Renal cortex interstitium (tissue), 15 donors: ENCODE data around the gene NUBPL. TPM values are rescaled to one million over a fixed set of nuclear protein-coding genes. Genes with fewer than 3 reads are reported as not detected.

Experiments
- DNase-seq, 11 donors: peaks; one replicate each; pipeline ENCODE4 v3.0.0-alpha.2; 2013; ENCODE audit warnings: low read depth in 9 of 11, low spot score in 4 of 11; ENCODE audit errors: extremely low read depth in 1 of 11
- long read RNA-seq, 16 experiments: transcript quantifications; one replicate each; lab custom pipeline, GENCODE V29; 2026
- polyA plus RNA-seq, 3 donors: library from polyadenylated mRNA; unstranded; fragments of 120-200 nt; gene quantifications; one replicate each; pipeline ENCODE4 v1.2.1, GENCODE V29; 2013; ENCODE audit not compliant: insufficient read length in 3 of 3

NUBPL gene
- 10 to 100 TPM; 14.3 to 18.5 (median 16.0) TPM for polyA plus RNA-seq
- long read RNA-seq, donor 1, full-length matches to known transcripts: 5 of 5 reads
- long read RNA-seq, donor 1, partial matches to known transcripts: 0 of 5 reads
- long read RNA-seq, donor 1, other reads (novel, unspliced or antisense): 0 of 5 reads
- long read RNA-seq, donor 2, partial matches to known transcripts: 0 of 4 reads
- long read RNA-seq, donor 2, other reads (novel, unspliced or antisense): 0 of 4 reads
- long read RNA-seq, donor 3, full-length matches to known transcripts: 12 of 12 reads
- long read RNA-seq, donor 3, partial matches to known transcripts: 0 of 12 reads
- long read RNA-seq, donor 3, other reads (novel, unspliced or antisense): 0 of 12 reads
- long read RNA-seq, donor 4, full-length matches to known transcripts: 10 of 10 reads
- long read RNA-seq, donor 4, partial matches to known transcripts: 0 of 10 reads
- long read RNA-seq, donor 4, other reads (novel, unspliced or antisense): 0 of 10 reads
- long read RNA-seq, donor 5: 0 reads
- long read RNA-seq, donor 6, full-length matches to known transcripts: 4 of 4 reads
- long read RNA-seq, donor 6, partial matches to known transcripts: 0 of 4 reads
- long read RNA-seq, donor 6, other reads (novel, unspliced or antisense): 0 of 4 reads
- long read RNA-seq, donor 7, full-length matches to known transcripts: 7 of 7 reads
- long read RNA-seq, donor 7, partial matches to known transcripts: 0 of 7 reads
- long read RNA-seq, donor 7, other reads (novel, unspliced or antisense): 0 of 7 reads
- long read RNA-seq, donor 8: 0 reads
- long read RNA-seq, donor 9, full-length matches to known transcripts: 3 of 3 reads
- long read RNA-seq, donor 9, partial matches to known transcripts: 0 of 3 reads
- long read RNA-seq, donor 9, other reads (novel, unspliced or antisense): 0 of 3 reads
- long read RNA-seq, donor 10, full-length matches to known transcripts: 7 of 7 reads
- long read RNA-seq, donor 10, partial matches to known transcripts: 0 of 7 reads
- long read RNA-seq, donor 10, other reads (novel, unspliced or antisense): 0 of 7 reads
- long read RNA-seq, donor 11, full-length matches to known transcripts: 7 of 7 reads
- long read RNA-seq, donor 11, partial matches to known transcripts: 0 of 7 reads
- long read RNA-seq, donor 11, other reads (novel, unspliced or antisense): 0 of 7 reads
- long read RNA-seq, donor 12, full-length matches to known transcripts: 1 of 1 reads
- long read RNA-seq, donor 12, partial matches to known transcripts: 0 of 1 reads
- long read RNA-seq, donor 12, other reads (novel, unspliced or antisense): 0 of 1 reads
- long read RNA-seq, donor 13: 0 reads
- long read RNA-seq, donor 14, full-length matches to known transcripts: 8 of 8 reads
- long read RNA-seq, donor 14, partial matches to known transcripts: 0 of 8 reads
- long read RNA-seq, donor 14, other reads (novel, unspliced or antisense): 0 of 8 reads
- long read RNA-seq, donor 15, full-length matches to known transcripts: 3 of 3 reads
- long read RNA-seq, donor 15, partial matches to known transcripts: 0 of 3 reads
- long read RNA-seq, donor 15, other reads (novel, unspliced or antisense): 0 of 3 reads
- long read RNA-seq, donor 16, full-length matches to known transcripts: 28 of 28 reads
- long read RNA-seq, donor 16, partial matches to known transcripts: 0 of 28 reads
- long read RNA-seq, donor 16, other reads (novel, unspliced or antisense): 0 of 28 reads

GRCh38 chr14:31561155-31561846 is at the start of gene NUBPL:
TSS of gene NUBPL (plus strand) at chr14:31561404. CDS start at chr14:31561440, 36 bp downstream.
- peak; percentile 93 to 98 (median 95) for DNase-seq

GRCh38 chr14:31527087-31527486 is 34.1 kb upstream of the NUBPL start:
- no peak for DNase-seq

DNA sequence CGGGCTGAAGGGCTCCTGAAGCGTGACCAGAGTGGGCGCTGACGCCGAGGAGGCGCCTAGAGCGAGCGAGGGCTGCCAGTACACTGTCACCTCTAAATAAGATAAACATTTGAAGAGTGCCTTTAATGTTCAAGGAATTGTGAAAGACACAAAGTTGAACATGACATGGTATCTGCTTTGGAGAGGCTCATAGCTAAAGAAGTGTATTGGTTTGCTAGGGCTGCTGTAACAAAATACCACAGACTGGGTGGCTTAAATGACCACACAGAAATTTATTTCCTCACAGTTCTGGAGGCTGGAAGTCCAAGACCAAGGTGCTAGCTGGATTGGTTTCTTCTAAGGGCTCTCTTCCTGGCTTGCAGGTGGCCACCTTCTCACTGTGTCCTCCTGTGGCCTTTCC is 33.7 kb upstream of the NUBPL start:
- DNase-seq: no peak

- DNase-seq: no peak
These were observed 32.2 kb upstream of the NUBPL start for GRCh38 chr14:31529053-31529452.

DNA sequence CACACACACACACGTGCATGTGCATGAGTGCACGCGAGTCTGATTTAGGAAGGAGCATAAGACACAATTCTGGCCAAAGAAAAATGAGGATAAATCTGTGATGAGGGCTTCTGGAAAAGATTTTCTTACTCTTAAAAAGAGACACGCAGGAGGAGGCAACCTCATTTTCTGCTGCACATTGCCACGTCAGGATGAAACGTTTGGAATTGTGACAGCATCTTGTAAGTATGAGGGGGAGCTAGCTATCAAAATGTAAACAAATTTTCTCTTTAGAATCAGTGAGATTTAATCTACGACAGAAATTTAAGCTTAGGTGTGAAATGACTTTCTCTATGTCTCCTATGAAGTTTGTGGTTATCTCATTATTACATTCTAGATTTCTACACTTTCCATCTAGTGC is 31.1 kb upstream of the NUBPL start:
- DNase-seq: no peak

DNA sequence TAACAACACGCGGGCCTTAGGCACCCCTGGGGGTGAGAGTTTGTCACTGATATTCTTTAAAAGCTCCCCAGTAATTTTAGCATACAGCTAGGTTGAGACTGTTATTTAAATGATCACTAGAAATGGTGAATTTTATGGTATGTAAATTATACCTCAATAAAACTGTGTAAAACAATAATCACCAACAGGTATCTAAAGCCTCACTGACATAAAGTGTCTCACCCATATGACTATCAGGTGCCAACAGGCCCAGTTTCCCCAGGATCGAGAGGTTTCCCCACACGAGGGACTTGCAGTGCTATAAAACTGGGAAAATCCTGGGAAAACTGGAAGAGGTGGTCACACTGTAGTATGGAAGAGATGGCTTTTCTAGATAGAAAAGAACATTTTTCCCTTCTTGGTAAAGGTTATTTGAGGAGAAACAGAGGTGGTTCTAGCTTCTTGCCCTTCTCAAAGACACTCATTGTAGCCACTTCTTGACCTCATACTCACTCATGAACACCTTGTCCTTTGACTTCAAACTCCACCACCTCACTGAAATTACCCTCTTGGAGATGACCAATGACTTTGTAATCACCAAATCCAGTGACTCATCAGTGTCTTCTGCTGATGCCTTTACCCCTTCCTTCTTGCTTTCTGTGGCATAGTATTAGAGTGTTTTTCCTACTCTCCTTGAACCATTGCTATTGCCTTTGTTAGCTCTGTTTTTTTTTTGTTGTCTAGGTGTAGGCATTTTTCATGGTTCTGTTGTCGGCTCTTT is 24.8 kb upstream of the NUBPL start:
- no peak for DNase-seq

DNA sequence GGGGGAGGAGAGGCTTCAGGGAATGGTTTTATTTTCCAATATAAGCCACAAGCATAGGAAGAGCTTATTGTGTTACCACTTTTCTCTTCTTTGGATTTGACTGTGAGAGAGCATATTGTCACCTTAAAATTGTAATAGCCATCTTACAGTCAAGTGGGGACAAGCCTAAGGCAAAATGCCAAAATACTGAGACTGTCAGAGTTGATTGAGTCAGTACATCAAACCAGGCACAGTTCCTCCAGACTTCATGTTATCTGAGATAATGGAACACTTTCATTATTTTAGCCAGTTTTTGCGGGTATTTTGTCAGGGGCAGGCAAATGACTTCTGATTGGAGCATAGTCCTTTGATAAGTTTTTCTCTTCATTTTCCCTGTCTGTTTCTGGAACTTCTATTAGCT is 19.5 kb upstream of the NUBPL start:
- no peak for DNase-seq

DNA sequence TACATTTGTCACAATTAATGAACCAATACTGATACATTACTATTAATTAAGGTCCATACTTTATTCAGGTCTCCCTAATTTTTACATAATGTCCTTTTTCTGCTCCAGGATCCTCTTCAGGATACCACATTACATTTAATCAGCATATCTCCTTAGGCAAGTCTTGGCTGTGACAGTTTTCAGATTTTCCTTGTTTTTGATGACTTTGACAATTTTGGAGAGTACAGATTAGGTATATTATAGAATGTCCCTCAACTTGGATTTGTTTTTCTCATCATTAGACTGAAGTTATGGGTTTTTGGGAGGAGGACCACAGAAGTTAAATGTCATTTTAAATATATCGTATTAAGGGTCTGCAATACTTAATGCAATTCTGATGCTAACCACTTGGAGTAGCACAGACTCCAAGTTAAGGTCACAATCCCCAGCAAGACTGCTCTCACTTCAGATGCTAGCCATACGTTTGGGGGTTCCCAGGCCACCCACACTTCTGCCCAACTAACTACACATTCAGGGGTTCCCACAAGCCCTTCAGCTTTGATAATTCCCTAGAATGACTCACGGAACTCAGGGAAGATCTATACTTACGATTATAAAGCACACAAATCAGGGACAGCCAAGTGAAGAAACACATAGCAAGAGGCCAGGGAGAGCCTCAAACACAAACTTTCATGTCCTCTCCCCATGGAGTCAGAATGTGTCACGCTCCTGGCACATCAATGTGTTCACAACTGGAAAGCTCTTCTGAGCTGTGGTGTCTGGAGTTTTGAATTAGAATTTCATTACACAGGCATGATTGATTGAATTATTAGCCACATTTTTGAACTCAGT is 17.0 kb upstream of the NUBPL start:
- DNase-seq: no peak

GRCh38 chr14:31544816-31545215 is 16.4 kb upstream of the NUBPL start:
- DNase-seq: no peak

DNA sequence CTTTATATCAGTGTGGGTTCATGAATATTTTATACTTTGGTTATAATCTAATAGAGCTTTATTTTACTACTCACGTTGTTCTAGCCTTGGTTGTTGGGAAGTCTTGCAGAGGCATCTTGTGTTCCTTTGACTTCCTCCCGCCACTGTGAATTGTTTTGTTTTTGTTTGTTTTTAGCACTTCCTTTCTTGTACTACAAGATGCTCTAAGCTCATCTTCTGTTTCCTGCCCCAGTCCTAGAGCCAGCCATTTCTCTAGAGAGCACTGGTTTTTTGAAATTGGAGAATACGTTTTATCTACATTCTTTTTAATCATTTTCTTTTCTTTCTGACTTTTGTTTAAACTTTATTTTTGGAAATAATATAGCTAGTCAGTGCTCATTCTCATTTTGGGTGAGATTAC is 15.9 kb upstream of the NUBPL start:
- DNase-seq: no peak

GRCh38 chr14:31549817-31550216 is 11.4 kb upstream of the NUBPL start:
- DNase-seq: no peak

DNA sequence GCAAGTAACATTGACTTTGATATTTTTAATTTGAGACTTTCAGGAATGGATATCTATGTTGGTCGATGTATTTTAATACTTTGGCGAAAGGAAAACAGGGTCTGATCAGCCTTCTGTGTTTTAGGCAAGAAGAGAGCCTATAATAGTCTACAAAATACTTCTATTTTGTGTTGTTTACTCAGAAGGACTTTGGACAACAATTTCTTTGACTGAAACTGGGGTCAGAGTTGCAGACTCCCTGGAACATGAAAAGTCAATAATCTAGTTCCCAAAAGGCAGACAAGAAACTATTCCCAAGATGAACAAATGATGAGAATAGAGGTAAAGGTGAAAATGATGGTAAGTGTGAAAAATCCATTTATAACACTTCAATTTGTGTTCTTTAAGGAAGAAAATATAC is 10.6 kb upstream of the NUBPL start:
- no peak for DNase-seq

- no peak for DNase-seq
These were observed 5.0 kb upstream of the NUBPL start for GRCh38 chr14:31556191-31556590.

- no peak for DNase-seq
These were observed 1.3 kb upstream of the NUBPL start for GRCh38 chr14:31559939-31560338.

DNA sequence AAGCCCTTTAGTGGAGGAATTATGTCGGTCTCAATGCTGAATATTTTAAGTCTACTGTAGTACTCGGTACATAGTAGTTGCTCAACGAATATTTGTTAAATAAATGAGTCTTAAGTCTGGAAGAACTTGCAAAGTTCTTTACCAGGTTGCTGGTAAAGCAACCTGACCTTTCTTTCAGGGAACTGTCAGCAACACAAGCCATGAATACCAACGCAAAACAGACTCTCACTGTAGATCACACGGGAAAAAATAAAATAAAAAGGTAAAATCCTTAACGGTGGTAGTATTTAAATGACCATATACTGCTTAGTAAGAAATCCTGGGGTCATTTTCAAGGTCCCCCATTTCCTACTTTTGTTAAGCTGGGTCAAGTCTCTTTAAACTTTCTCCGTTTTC is 447 bp upstream of the NUBPL start:
- peak in 1 of 11 donors; percentile 11 for DNase-seq

DNA sequence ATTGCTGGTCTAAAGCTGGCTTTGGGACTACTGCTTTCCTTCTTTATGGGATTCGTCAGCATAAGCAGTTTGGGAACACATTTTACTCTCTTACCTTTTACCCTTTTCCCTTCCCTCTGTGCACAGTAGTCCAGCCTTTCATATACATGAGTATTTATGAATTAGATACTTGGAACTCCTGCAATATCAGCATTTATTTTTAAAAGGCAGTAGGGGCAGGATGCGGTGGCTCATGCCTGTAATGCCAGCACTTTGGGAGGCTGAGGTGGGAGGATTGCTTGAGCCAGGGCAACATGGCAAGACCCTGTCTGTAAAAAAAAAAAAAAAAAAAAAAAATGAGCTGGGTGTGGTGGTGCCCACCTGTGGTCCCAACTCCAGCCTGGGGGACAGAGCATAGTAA is 3.0 kb downstream of the NUBPL start:
- DNase-seq: no peak
